ENCODE results near the gene MMUT.
A peak's percentile ranks its signal among the peaks of the same experiment; 100 is the strongest.
"Not testable (repeated sequence)": the region's sequence is repeated elsewhere in the genome, so short reads cannot be mapped to it uniquely, and the experiment has no call there.

MMUT gene

GRCh38 chr6:49462927-49463611 is at the start of gene MMUT, which contains the start of gene CENPQ:
Gene MMUT (minus strand): TSS chr6:49463253. CDS start chr6:49459466, 3,787 bp downstream.
Gene CENPQ (plus strand): TSS chr6:49463370. CDS start chr6:49470177, 6,807 bp downstream.
- peak within 1 kb of the TSS; percentile 95 for H3K27ac Mint-ChIP-seq (ENCODE audit: low read depth)
- no peaks in the 10 kb centered on the region for H3K9me3 Mint-ChIP-seq
- peaks cover 16% of the 10 kb centered on the region for H3K36me3 Mint-ChIP-seq (ENCODE audit: insufficient read depth)
- peak; percentile 96 for ATAC-seq (replicated peaks; ENCODE audit: extremely low read depth, poor library complexity, severe bottlenecking)
- peak; percentile 79 to 94 for DNase-seq (ENCODE audit: low spot score in 2 of 2)
- H3K27me3 Mint-ChIP-seq: no peaks in the 10 kb centered on the region
- H3K4me1 Mint-ChIP-seq: peaks cover 45% of the 10 kb centered on the region
- H3K4me3 Mint-ChIP-seq: peak within 1 kb of the TSS; percentile 90

- ATAC-seq (replicated peaks; ENCODE audit: extremely low read depth, poor library complexity, severe bottlenecking) (no peak), DNase-seq (ENCODE audit: low spot score in 2 of 2) (no peak)
- Mint-ChIP-seq H3K27me3 (peaks cover 53% of the 10 kb centered on the region), H3K4me3 (no peak overlapping the region), H3K4me1 (no peaks in the 10 kb centered on the region), H3K9me3 (no peaks in the 10 kb centered on the region), H3K36me3 (ENCODE audit: insufficient read depth) (no peaks in the 10 kb centered on the region), H3K27ac (ENCODE audit: low read depth) (no peak overlapping the region)
Measured at GRCh38 chr6:49509342-49509741, 46.3 kb upstream of the MMUT start.

GRCh38 chr6:49506569-49507111 is 43.6 kb upstream of the MMUT start:
- ATAC-seq (replicated peaks; ENCODE audit: extremely low read depth, poor library complexity, severe bottlenecking) (no peak), DNase-seq (ENCODE audit: low spot score in 2 of 2) (no peak)
- Mint-ChIP-seq H3K27ac (ENCODE audit: low read depth) (no peak overlapping the region), H3K4me1 (no peaks in the 10 kb centered on the region), H3K36me3 (ENCODE audit: insufficient read depth) (no peaks in the 10 kb centered on the region), H3K27me3 (peaks cover 35% of the 10 kb centered on the region), H3K9me3 (no peaks in the 10 kb centered on the region), H3K4me3 (no peak overlapping the region)

GRCh38 chr6:49504666-49505065 is 41.6 kb upstream of the MMUT start:
- H3K4me3 Mint-ChIP-seq: no peak overlapping the region
- H3K36me3 Mint-ChIP-seq (ENCODE audit: insufficient read depth): no peaks in the 10 kb centered on the region
- H3K27ac Mint-ChIP-seq (ENCODE audit: low read depth): no peak overlapping the region
- no peaks in the 10 kb centered on the region for H3K4me1 Mint-ChIP-seq
- DNase-seq (ENCODE audit: low spot score in 2 of 2) (no peak), ATAC-seq (replicated peaks; ENCODE audit: extremely low read depth, poor library complexity, severe bottlenecking) (no peak)
- peaks cover 30% of the 10 kb centered on the region for H3K27me3 Mint-ChIP-seq
- H3K9me3 Mint-ChIP-seq: no peaks in the 10 kb centered on the region

DNA sequence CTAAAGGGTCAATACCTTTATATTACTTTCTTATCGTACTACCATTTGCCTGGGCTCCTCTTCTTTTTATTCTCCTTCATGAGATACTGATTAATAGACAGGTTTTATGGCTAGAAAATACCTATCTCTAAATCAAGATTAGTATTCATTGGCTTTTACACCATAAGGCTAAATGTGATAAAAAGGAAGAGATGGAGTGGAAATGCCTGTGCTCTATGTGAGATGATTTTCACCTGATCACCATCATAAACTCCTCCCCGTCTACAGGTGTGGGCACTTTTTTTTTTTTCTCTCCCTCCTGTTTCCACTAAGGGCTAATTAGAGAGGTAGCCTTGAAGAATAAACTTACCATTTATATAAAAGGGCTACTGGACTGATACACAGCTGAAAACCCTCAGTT is 36.6 kb upstream of the MMUT start, which contains the start of gene GLYATL3:
TSS of gene GLYATL3 (plus strand) at position 301 of the 400 bp plus-strand sequence. CDS start 12,068 bp downstream, outside the sequence.
- H3K27me3 Mint-ChIP-seq: no peaks in the 10 kb centered on the region
- ATAC-seq (replicated peaks; ENCODE audit: extremely low read depth, poor library complexity, severe bottlenecking): no peak

GRCh38 chr6:49499126-49499525 is 36.1 kb upstream of the MMUT start:
- no peaks in the 10 kb centered on the region for H3K36me3 Mint-ChIP-seq (ENCODE audit: insufficient read depth)
- no peak overlapping the region for H3K4me3 Mint-ChIP-seq
- H3K4me1 Mint-ChIP-seq: no peaks in the 10 kb centered on the region
- ATAC-seq (replicated peaks; ENCODE audit: extremely low read depth, poor library complexity, severe bottlenecking): no peak
- no peak for DNase-seq (ENCODE audit: low spot score in 2 of 2)
- no peaks in the 10 kb centered on the region for H3K27me3 Mint-ChIP-seq
- no peak overlapping the region for H3K27ac Mint-ChIP-seq (ENCODE audit: low read depth)
- H3K9me3 Mint-ChIP-seq: no peaks in the 10 kb centered on the region

More for the DNA sequence above, 36.6 kb upstream of the MMUT start, which contains the start of gene GLYATL3:
- no peaks in the 10 kb centered on the region for H3K9me3 Mint-ChIP-seq
- H3K27ac Mint-ChIP-seq (ENCODE audit: low read depth): no peak within 1 kb of the TSS
- H3K4me1 Mint-ChIP-seq: no peaks in the 10 kb centered on the region
- no peaks in the 10 kb centered on the region for H3K36me3 Mint-ChIP-seq (ENCODE audit: insufficient read depth)
- no peak within 1 kb of the TSS for H3K4me3 Mint-ChIP-seq
- no peak for DNase-seq (ENCODE audit: low spot score in 2 of 2)

DNA sequence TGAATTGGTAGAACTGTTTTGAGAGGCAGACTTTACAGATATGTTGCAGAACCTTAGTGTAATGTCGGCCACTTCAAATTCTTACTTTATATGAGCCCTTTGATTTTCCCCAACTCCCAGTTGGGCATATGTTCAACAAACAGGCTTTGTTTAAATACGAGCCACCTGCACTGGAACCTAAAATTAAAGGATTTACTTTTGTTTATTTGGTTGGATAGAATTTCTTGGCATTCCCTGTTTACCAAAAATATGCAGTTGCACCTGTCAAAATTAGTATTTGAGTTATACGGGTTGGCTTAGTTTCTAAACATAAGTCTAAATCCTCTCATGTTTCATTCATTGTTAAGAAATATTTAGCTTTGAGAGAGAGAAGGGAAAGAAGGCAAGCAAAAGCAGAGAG is 34.3 kb upstream of the MMUT start:
- ATAC-seq (replicated peaks; ENCODE audit: extremely low read depth, poor library complexity, severe bottlenecking) (no peak), DNase-seq (ENCODE audit: low spot score in 2 of 2) (no peak)
- no peaks in the 10 kb centered on the region for H3K27me3 Mint-ChIP-seq
- H3K4me3 Mint-ChIP-seq: no peak overlapping the region
- no peaks in the 10 kb centered on the region for H3K36me3 Mint-ChIP-seq (ENCODE audit: insufficient read depth)
- no peaks in the 10 kb centered on the region for H3K9me3 Mint-ChIP-seq
- no peaks in the 10 kb centered on the region for H3K4me1 Mint-ChIP-seq
- H3K27ac Mint-ChIP-seq (ENCODE audit: low read depth): no peak overlapping the region

DNA sequence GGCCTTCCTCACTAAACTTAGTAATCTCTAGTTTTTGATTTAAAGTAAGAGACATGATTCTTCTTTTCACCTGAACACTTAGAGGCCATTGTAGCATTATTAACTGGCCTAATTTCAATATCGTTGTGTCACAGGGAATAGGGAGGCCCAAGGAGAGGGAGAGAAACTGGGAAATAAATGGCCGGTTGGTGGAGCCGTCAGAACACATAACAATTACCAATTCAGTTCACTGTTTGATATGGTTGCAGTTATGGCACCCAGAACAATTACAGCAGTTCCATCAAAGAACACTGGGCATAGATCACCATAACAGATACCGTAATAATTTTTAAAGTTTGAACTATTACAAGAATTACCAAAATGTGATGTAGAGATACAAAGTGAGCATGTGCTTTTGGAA is 27.6 kb upstream of the MMUT start:
- Mint-ChIP-seq H3K36me3 (ENCODE audit: insufficient read depth) (peaks cover 8% of the 10 kb centered on the region), H3K27me3 (no peaks in the 10 kb centered on the region), H3K4me1 (no peaks in the 10 kb centered on the region), H3K4me3 (no peak overlapping the region), H3K27ac (ENCODE audit: low read depth) (no peak overlapping the region), H3K9me3 (no peaks in the 10 kb centered on the region)
- ATAC-seq (replicated peaks; ENCODE audit: extremely low read depth, poor library complexity, severe bottlenecking) (no peak), DNase-seq (ENCODE audit: low spot score in 2 of 2) (no peak)

- not testable (repeated sequence) for H3K27ac Mint-ChIP-seq (ENCODE audit: low read depth); DNase-seq (ENCODE audit: low spot score in 2 of 2); ATAC-seq (replicated peaks; ENCODE audit: extremely low read depth, poor library complexity, severe bottlenecking); H3K27me3 Mint-ChIP-seq; H3K36me3 Mint-ChIP-seq (ENCODE audit: insufficient read depth); H3K9me3 Mint-ChIP-seq; H3K4me1 Mint-ChIP-seq; H3K4me3 Mint-ChIP-seq
Measured at GRCh38 chr6:49483380-49483779, 20.3 kb upstream of the MMUT start.

DNA sequence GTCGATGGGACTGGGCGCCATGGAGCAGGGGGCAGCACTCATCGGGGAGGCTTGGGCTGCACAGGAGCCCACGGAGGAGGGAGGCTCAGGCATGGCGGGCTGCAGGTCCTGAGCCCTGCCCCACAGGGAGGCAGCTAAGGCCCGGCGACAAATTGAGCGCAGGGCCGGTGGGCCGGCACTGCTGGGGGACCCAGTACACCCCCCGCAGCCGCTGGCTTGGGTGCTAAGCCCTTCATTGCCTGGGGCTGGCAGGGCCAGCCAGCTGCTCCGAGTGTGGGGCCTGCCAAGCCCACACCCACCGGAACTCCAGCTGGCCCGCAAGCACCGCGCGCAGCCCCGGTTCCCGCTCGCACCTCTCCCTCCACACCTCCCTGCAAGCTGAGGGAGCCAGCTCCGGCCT is 18.8 kb upstream of the MMUT start:
- not testable (repeated sequence) for H3K4me3 Mint-ChIP-seq; H3K27ac Mint-ChIP-seq (ENCODE audit: low read depth); H3K9me3 Mint-ChIP-seq; DNase-seq (ENCODE audit: low spot score in 2 of 2); ATAC-seq (replicated peaks; ENCODE audit: extremely low read depth, poor library complexity, severe bottlenecking); H3K4me1 Mint-ChIP-seq; H3K27me3 Mint-ChIP-seq; H3K36me3 Mint-ChIP-seq (ENCODE audit: insufficient read depth)

GRCh38 chr6:49479308-49479970 is 16.4 kb upstream of the MMUT start:
- Mint-ChIP-seq H3K27ac (ENCODE audit: low read depth) (no peak overlapping the region), H3K4me3 (no peak overlapping the region), H3K4me1 (no peaks in the 10 kb centered on the region), H3K9me3 (no peaks in the 10 kb centered on the region), H3K36me3 (ENCODE audit: insufficient read depth) (peaks cover 4% of the 10 kb centered on the region), H3K27me3 (no peaks in the 10 kb centered on the region)
- DNase-seq (ENCODE audit: low spot score in 2 of 2) (no peak), ATAC-seq (replicated peaks; ENCODE audit: extremely low read depth, poor library complexity, severe bottlenecking) (no peak)

GRCh38 chr6:49476564-49476963 is 13.5 kb upstream of the MMUT start:
- not testable (repeated sequence) for H3K4me3 Mint-ChIP-seq; H3K4me1 Mint-ChIP-seq; H3K27me3 Mint-ChIP-seq; DNase-seq (ENCODE audit: low spot score in 2 of 2); H3K27ac Mint-ChIP-seq (ENCODE audit: low read depth); ATAC-seq (replicated peaks; ENCODE audit: extremely low read depth, poor library complexity, severe bottlenecking); H3K9me3 Mint-ChIP-seq
- peaks cover 12% of the 10 kb centered on the region for H3K36me3 Mint-ChIP-seq (ENCODE audit: insufficient read depth)

- no peaks in the 10 kb centered on the region for H3K9me3 Mint-ChIP-seq
Measured at GRCh38 chr6:49468042-49468441, 5.0 kb upstream of the MMUT start.

More at GRCh38 chr6:49468042-49468441, 5.0 kb upstream of the MMUT start:
- ATAC-seq (replicated peaks; ENCODE audit: extremely low read depth, poor library complexity, severe bottlenecking): no peak
- Mint-ChIP-seq H3K36me3 (ENCODE audit: insufficient read depth) (peaks cover 16% of the 10 kb centered on the region), H3K4me1 (peaks cover 22% of the 10 kb centered on the region), H3K27ac (ENCODE audit: low read depth) (peak overlapping the region; percentile 1), H3K27me3 (no peaks in the 10 kb centered on the region), H3K4me3 (no peak overlapping the region)
- no peak for DNase-seq (ENCODE audit: low spot score in 2 of 2)

Measured in central memory CD8-positive, alpha-beta T cell (primary cell).